ENCODE data around the gene CCDC124.
"Not testable (repeated sequence)": the region's sequence is repeated elsewhere in the genome, so short reads cannot be mapped to it uniquely, and the experiment has no call there.

The CCDC124 gene

DNA sequence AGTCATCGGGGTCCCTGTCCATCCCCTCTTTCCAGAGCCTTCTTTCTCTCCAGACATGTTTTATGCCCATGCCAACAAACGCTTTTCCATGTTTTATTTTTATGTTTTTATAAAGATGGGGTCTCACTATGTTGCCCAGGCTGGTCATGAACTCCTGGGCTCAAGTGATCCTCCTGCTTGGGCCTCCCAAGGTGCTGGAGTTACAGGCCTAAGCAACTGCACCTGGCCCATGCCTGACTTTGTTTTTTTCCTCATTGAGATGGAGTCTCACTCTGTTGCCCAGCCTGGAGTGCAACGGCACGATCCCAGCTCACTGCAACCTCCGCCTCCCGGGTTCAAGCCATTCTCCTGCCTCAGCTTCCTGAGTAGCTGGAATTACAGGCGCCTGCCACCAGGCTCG lies 53.8 kb downstream of the CCDC124 start:
- DNase-seq (ENCODE audit: low read depth) = not testable (repeated sequence)

- DNase-seq (ENCODE audit: low read depth) = no peak
Observed at GRCh38 chr19:17988161-17988560, 55.3 kb downstream of the CCDC124 start.

- DNase-seq (ENCODE audit: low read depth) = no peak
Observed at GRCh38 chr19:17989425-17990094, 56.7 kb downstream of the CCDC124 start.

- DNase-seq (ENCODE audit: low read depth) = no peak
Observed at GRCh38 chr19:17993076-17993813, 60.4 kb downstream of the CCDC124 start.
